K562 (cell line): ENCODE data around the gene ARHGAP22. TPM values are rescaled to one million over a fixed set of nuclear protein-coding genes. Genes with fewer than 3 reads are reported as not detected.

ENCODE experiments used
- CBX5 ChIP-seq: IDR thresholded peaks from 2 replicates; pipeline ENCODE4 v1.6.1; 2014; ENCODE audit warnings: low read depth, borderline replicate concordance
- CCAR2 ChIP-seq: fragments of 200-400 bp; formaldehyde crosslinking; IDR thresholded peaks from 2 replicates; pipeline ENCODE4 v1.6.1; 2017; ENCODE audit warnings: mild to moderate bottlenecking, low read depth, low read length
- DACH1 ChIP-seq: fragments of 450-650 bp; IDR thresholded peaks from 2 replicates; pipeline ENCODE4 v1.6.1; 2018; ENCODE audit not compliant: partially characterized antibody
- ETV5 ChIP-seq: sonication (generic); formaldehyde crosslinking; IDR thresholded peaks from 2 replicates; pipeline ENCODE4 v1.4.0; 2020; ENCODE audit warnings: low read depth, mild to moderate bottlenecking, missing genetic modification reagents
- FOXJ2 ChIP-seq: fragments of 200-800 bp; sonication (Bioruptor generic); IDR thresholded peaks from 2 replicates; pipeline ENCODE4 v1.6.1; 2016; ENCODE audit warnings: missing genetic modification characterization, missing compliant biosample characterization
- FOXP4 ChIP-seq: sonication (generic); formaldehyde crosslinking; IDR thresholded peaks from 2 replicates; pipeline ENCODE4 v1.8.0; 2022; ENCODE audit warnings: mild to moderate bottlenecking, missing genetic modification reagents, borderline replicate concordance
- MCM2 ChIP-seq: fragments of 450-650 bp; IDR thresholded peaks from 2 replicates; pipeline ENCODE4 v1.6.1; 2017; ENCODE audit warnings: low read depth, mild to moderate bottlenecking
- MCM5 ChIP-seq: fragments of 450-650 bp; IDR thresholded peaks from 2 replicates; pipeline ENCODE4 v1.6.1; 2016; ENCODE audit warnings: low read depth
- MED1 ChIP-seq: sonication (generic); formaldehyde crosslinking; IDR thresholded peaks from 2 replicates; pipeline ENCODE4 v1.8.1; 2023; ENCODE audit warnings: missing genetic modification reagents, borderline replicate concordance
- RFX1 ChIP-seq: fragments of 450-650 bp; IDR thresholded peaks from 2 replicates; pipeline ENCODE4 v1.6.1; 2016; ENCODE audit warnings: mild to moderate bottlenecking, moderate library complexity
- SIN3A ChIP-seq, 2 experiments: fragments of 150-350 bp in 1 of 2; IDR thresholded peaks; 2 replicates each; pipeline ENCODE4 v1.6.1; 2011 to 2016; ENCODE audit warnings: borderline replicate concordance in 2 of 2, low read depth in 2 of 2, low read length in 2 of 2, mild to moderate bottlenecking in 2 of 2, moderate library complexity in 2 of 2; ENCODE audit not compliant: control insufficient read depth in 1 of 2
- SNRNP70 ChIP-seq: fragments of 200-400 bp; formaldehyde crosslinking; optimal IDR thresholded peaks from 2 replicates; pipeline ENCODE3; 2017; ENCODE audit warnings: low read depth, low read length
- SRSF1 ChIP-seq: fragments of 200-400 bp; formaldehyde crosslinking; IDR thresholded peaks from 2 replicates; pipeline ENCODE4 v1.6.1; 2017; ENCODE audit warnings: mild to moderate bottlenecking, low read depth, low read length, moderate library complexity
- TCFL5 ChIP-seq: fragments of 250-450 bp; sonication (Bioruptor Pico); conservative IDR thresholded peaks from 2 replicates; pipeline ENCODE4 v1.6.1; 2021; ENCODE audit warnings: mild to moderate bottlenecking, moderate library complexity, matching md5 sums
- U2AF2 ChIP-seq: fragments of 200-400 bp; formaldehyde crosslinking; optimal IDR thresholded peaks from 2 replicates; pipeline ENCODE3; 2017; ENCODE audit warnings: low read depth, mild to moderate bottlenecking, low read length
- ZNF263 ChIP-seq: sonication (generic); formaldehyde crosslinking; IDR thresholded peaks from 2 replicates; pipeline ENCODE4 v1.8.0; 2022; ENCODE audit warnings: mild to moderate bottlenecking, missing genetic modification reagents, borderline replicate concordance
- ZNF764 ChIP-seq: fragments of 250-450 bp; sonication (Bioruptor Pico); IDR thresholded peaks from 2 replicates; pipeline ENCODE4 v1.4.0; 2020; ENCODE audit warnings: low read depth, mild to moderate bottlenecking, moderate library complexity
- polyA plus RNA-seq, 8 experiments: library from polyadenylated mRNA; depleted of rRNA in 4 of 8; stranded (reverse) in 5 of 8; unstranded in 3 of 8; fragments of >200 nt; fragmentation: Nextera tagmentation in 2 of 8; fragmentation: Illumina TruSeq in 1 of 8; extraction: Ambion mirVana in 2 of 8; extraction: Trizol in 1 of 8; gene quantifications; 2 replicates each; pipeline versions ENCODE4 v1.2.1 to v1.2.3, GENCODE V29; 2011 to 2014; ENCODE audit warnings: inconsistent platforms in 1 of 8, missing spikeins in 1 of 8
- total RNA-seq, 7 experiments: library from RNA; depleted of rRNA in 6 of 7; stranded (reverse); fragments of >200 nt in 6 of 7; fragmentation: Illumina TruSeq in 2 of 7; extraction: Trizol in 2 of 7; gene quantifications; 2 replicates each; pipeline versions ENCODE4 v1.2.1 to v1.2.3, GENCODE V29; 2011 to 2021; ENCODE audit warnings: low replicate concordance in 1 of 7
- TF ChIP-seq, protein P1 (sequence below): fragments of 450-650 bp; formaldehyde crosslinking; IDR thresholded peaks from 2 replicates; pipeline ENCODE4 v1.4.0; 2020; ENCODE audit warnings: mild to moderate bottlenecking, mixed read lengths
- TF ChIP-seq, protein P2 (sequence below): fragments of 450-650 bp; IDR thresholded peaks from 2 replicates; pipeline ENCODE4 v1.7.0; 2016; ENCODE audit warnings: borderline replicate concordance
- TF ChIP-seq, protein P3 (sequence below): fragments of 450-650 bp; formaldehyde crosslinking; conservative IDR thresholded peaks from 2 replicates; pipeline ENCODE4 v1.4.0; 2022; ENCODE audit warnings: mild to moderate bottlenecking, missing genetic modification characterization
- TF ChIP-seq, protein P4 (sequence below): fragments of 450-650 bp; IDR thresholded peaks from 2 replicates; pipeline ENCODE4 v1.6.1; 2016; ENCODE audit warnings: low read depth, mild to moderate bottlenecking, moderate library complexity

Gene ARHGAP22
- total and polyA plus RNA-seq, 9 of the 15 experiments (the other 6 are each of a cell fraction or from before 2014, with no cell fraction given), result 1.3 to 28.1 (median 12.7) TPM

DNA sequence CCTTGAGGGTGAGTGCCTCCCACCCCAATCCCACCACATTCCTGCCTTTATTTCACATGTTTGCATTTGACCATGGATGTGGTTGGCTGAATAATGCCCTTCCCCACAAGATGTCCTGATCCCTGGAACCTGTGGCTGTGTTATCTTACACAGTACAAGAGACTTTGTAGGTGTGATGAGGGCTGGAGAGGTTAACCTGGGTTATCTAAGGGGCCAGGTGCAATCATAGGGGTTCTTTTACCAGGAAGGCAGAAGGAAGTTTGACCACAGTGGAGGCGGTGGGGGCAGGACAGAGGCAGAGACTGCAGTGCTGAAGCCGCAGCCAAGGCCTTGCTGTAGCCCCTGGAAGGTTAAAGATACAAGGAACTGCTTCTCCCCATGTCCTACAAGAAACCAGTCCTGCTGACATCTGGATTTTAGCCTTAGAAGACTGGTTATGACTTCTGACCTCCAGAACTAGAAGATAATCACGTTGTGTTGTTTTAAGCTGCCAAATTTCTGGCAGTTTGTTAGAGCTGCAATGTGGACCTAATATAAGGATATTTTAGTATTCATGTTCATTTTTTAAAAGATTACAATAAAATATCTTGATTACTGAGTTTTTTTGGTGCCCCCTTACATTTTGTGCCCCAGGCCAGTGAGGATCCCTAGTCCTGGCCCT lies 136.6 kb downstream of the ARHGAP22 start (continued):
- TF ChIP-seq, protein P1, sequence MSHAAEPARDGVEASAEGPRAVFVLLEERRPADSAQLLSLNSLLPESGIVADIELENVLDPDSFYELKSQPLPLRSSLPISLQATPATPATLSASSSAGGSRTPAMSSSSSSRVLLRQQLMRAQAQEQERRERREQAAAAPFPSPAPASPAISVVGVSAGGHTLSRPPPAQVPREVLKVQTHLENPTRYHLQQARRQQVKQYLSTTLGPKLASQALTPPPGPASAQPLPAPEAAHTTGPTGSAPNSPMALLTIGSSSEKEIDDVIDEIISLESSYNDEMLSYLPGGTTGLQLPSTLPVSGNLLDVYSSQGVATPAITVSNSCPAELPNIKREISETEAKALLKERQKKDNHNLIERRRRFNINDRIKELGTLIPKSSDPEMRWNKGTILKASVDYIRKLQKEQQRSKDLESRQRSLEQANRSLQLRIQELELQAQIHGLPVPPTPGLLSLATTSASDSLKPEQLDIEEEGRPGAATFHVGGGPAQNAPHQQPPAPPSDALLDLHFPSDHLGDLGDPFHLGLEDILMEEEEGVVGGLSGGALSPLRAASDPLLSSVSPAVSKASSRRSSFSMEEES, result no peak
- TF ChIP-seq RFX1 (no peak), MCM5 (no peak), SIN3A (IDR thresholded peaks at IDR 0.05; ENCODE audit: borderline replicate concordance in 2 of 2, control insufficient read depth in 1 of 2, low read depth in 2 of 2, low read length in 2 of 2) (no peak), U2AF2 (no peak), CCAR2 (no peak), ETV5 (CRISPR knock-in tag) (peak; percentile 85; the same call in 1 of the 2 replicates), FOXP4 (no peak), FOXJ2 (tag) (no peak), ZNF263 (CRISPR knock-in tag) (no peak), MCM2 (no peak), SNRNP70 (no peak), MED1 (CRISPR knock-in tag) (no peak), SRSF1 (no peak), DACH1 (no peak), CBX5 (no peak), ZNF764 (CRISPR knock-in tag) (no peak), TCFL5 (CRISPR knock-in tag) (no peak)
- TF ChIP-seq, protein P2, sequence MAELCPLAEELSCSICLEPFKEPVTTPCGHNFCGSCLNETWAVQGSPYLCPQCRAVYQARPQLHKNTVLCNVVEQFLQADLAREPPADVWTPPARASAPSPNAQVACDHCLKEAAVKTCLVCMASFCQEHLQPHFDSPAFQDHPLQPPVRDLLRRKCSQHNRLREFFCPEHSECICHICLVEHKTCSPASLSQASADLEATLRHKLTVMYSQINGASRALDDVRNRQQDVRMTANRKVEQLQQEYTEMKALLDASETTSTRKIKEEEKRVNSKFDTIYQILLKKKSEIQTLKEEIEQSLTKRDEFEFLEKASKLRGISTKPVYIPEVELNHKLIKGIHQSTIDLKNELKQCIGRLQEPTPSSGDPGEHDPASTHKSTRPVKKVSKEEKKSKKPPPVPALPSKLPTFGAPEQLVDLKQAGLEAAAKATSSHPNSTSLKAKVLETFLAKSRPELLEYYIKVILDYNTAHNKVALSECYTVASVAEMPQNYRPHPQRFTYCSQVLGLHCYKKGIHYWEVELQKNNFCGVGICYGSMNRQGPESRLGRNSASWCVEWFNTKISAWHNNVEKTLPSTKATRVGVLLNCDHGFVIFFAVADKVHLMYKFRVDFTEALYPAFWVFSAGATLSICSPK, result no peak
- TF ChIP-seq, protein P3, sequence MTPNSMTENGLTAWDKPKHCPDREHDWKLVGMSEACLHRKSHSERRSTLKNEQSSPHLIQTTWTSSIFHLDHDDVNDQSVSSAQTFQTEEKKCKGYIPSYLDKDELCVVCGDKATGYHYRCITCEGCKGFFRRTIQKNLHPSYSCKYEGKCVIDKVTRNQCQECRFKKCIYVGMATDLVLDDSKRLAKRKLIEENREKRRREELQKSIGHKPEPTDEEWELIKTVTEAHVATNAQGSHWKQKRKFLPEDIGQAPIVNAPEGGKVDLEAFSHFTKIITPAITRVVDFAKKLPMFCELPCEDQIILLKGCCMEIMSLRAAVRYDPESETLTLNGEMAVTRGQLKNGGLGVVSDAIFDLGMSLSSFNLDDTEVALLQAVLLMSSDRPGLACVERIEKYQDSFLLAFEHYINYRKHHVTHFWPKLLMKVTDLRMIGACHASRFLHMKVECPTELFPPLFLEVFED, result no peak
- TF ChIP-seq, protein P4, sequence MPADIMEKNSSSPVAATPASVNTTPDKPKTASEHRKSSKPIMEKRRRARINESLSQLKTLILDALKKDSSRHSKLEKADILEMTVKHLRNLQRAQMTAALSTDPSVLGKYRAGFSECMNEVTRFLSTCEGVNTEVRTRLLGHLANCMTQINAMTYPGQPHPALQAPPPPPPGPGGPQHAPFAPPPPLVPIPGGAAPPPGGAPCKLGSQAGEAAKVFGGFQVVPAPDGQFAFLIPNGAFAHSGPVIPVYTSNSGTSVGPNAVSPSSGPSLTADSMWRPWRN, result 0 out of 2 replicates have a peak, but pooled peaks have one; percentile 45
